Activated T-helper 17 cell treated with anti-CD3 and anti-CD28 coated beads, Interleukin-2, amount 50 U/mL, for 72 hours (primary cell): ENCODE measurements around the gene HSDL1. TPM values are rescaled to one million over a fixed set of nuclear protein-coding genes. Genes with fewer than 3 reads are reported as not detected.
"Not testable (repeated sequence)": the region's sequence is repeated elsewhere in the genome, so short reads cannot be mapped to it uniquely, and the experiment has no call there.

Experiments
- ATAC-seq: fragments of 150-1000 bp; cut with Tn5 transposase; replicated peaks from 2 replicates; pipeline ENCODE4 v1.10.0; 2021; ENCODE audit warnings: mild to moderate bottlenecking, moderate library complexity
- H3K27ac Mint-ChIP-seq: one replicate; pipeline ENCODE4 v1.8.0; 2022; ENCODE audit warnings: mixed read lengths
- H3K27me3 Mint-ChIP-seq: one replicate; pipeline ENCODE4 v1.8.0; 2022; ENCODE audit warnings: mixed read lengths
- H3K36me3 Mint-ChIP-seq: one replicate; pipeline ENCODE4 v1.8.0; 2022; ENCODE audit warnings: low read depth, mild to moderate bottlenecking, mixed read lengths
- H3K4me1 Mint-ChIP-seq: one replicate; pipeline ENCODE4 v1.8.0; 2022; ENCODE audit warnings: mixed read lengths
- H3K4me3 Mint-ChIP-seq: one replicate; pipeline ENCODE4 v1.8.0; 2022; ENCODE audit warnings: mild to moderate bottlenecking, mixed read lengths
- H3K9me3 Mint-ChIP-seq: one replicate; pipeline ENCODE4 v1.8.0; 2022; ENCODE audit warnings: mixed read lengths
- total RNA-seq, 2 donors: library from RNA; stranded (reverse); gene quantifications; one replicate each; pipeline ENCODE4 v1.2.3, GENCODE V29; 2022

The HSDL1 gene
- total RNA-seq, 2 donors from 2014 or later: 9.9 to 14.6 TPM

GRCh38 chr16:84111949-84112348, 33.0 kb downstream of the HSDL1 start:
- Mint-ChIP-seq H3K4me1 (peaks cover 11% of the 10 kb centered on the region), H3K36me3 (peaks cover 41% of the 10 kb centered on the region)
- H3K27ac Mint-ChIP-seq, H3K4me3 Mint-ChIP-seq, H3K9me3 Mint-ChIP-seq, ATAC-seq, H3K27me3 Mint-ChIP-seq: not testable (repeated sequence)

GRCh38 chr16:84111525-84111924, 33.5 kb downstream of the HSDL1 start:
- H3K9me3 Mint-ChIP-seq: no peaks in the 10 kb centered on the region
- H3K27me3 Mint-ChIP-seq: no peaks in the 10 kb centered on the region
- no peak for ATAC-seq
- no peak overlapping the region for H3K4me3 Mint-ChIP-seq
- peak overlapping the region; percentile 69 for H3K27ac Mint-ChIP-seq
- H3K4me1 Mint-ChIP-seq: peaks cover 11% of the 10 kb centered on the region
- H3K36me3 Mint-ChIP-seq: peaks cover 45% of the 10 kb centered on the region

GRCh38 chr16:84110527-84110926, 34.5 kb downstream of the HSDL1 start:
- Mint-ChIP-seq H3K27me3 (no peaks in the 10 kb centered on the region), H3K36me3 (peaks cover 53% of the 10 kb centered on the region), H3K9me3 (no peaks in the 10 kb centered on the region), H3K4me3 (peak overlapping the region; percentile 15), H3K4me1 (peaks cover 15% of the 10 kb centered on the region), H3K27ac (peak overlapping the region; percentile 69)
- no peak for ATAC-seq

GRCh38 chr16:84109598-84110335, 35.2 kb downstream of the HSDL1 start:
- H3K36me3 Mint-ChIP-seq: peaks cover 57% of the 10 kb centered on the region
- peak; percentile 42 for ATAC-seq
- no peak overlapping the region for H3K27ac Mint-ChIP-seq
- H3K9me3 Mint-ChIP-seq: no peaks in the 10 kb centered on the region
- H3K27me3 Mint-ChIP-seq: no peaks in the 10 kb centered on the region
- peaks cover 20% of the 10 kb centered on the region for H3K4me1 Mint-ChIP-seq
- no peak overlapping the region for H3K4me3 Mint-ChIP-seq

- Mint-ChIP-seq H3K27me3 (no peaks in the 10 kb centered on the region), H3K36me3 (peaks cover 57% of the 10 kb centered on the region), H3K4me1 (peaks cover 23% of the 10 kb centered on the region), H3K9me3 (no peaks in the 10 kb centered on the region), H3K27ac (no peak overlapping the region), H3K4me3 (no peak overlapping the region)
- no peak for ATAC-seq
Measured at GRCh38 chr16:84107921-84108320, 37.1 kb downstream of the HSDL1 start.

GRCh38 chr16:84105948-84106740, 38.8 kb downstream of the HSDL1 start:
- Mint-ChIP-seq H3K36me3 (peaks cover 58% of the 10 kb centered on the region), H3K27ac (peak overlapping the region; percentile 79), H3K4me3 (no peak overlapping the region), H3K9me3 (no peaks in the 10 kb centered on the region), H3K4me1 (peaks cover 23% of the 10 kb centered on the region), H3K27me3 (no peaks in the 10 kb centered on the region)
- no peak for ATAC-seq

GRCh38 chr16:84105301-84105815, 39.6 kb downstream of the HSDL1 start:
- Mint-ChIP-seq H3K4me3 (no peak overlapping the region), H3K4me1 (peaks cover 16% of the 10 kb centered on the region), H3K36me3 (peaks cover 55% of the 10 kb centered on the region), H3K27ac (peak overlapping the region; percentile 79), H3K9me3 (no peaks in the 10 kb centered on the region), H3K27me3 (no peaks in the 10 kb centered on the region)
- ATAC-seq: no peak

GRCh38 chr16:84104231-84104630, 40.7 kb downstream of the HSDL1 start:
- Mint-ChIP-seq H3K4me3 (no peak overlapping the region), H3K4me1 (peaks cover 12% of the 10 kb centered on the region), H3K27me3 (no peaks in the 10 kb centered on the region), H3K36me3 (peaks cover 58% of the 10 kb centered on the region), H3K9me3 (no peaks in the 10 kb centered on the region), H3K27ac (no peak overlapping the region)
- ATAC-seq: no peak

GRCh38 chr16:84103678-84104077, 41.3 kb downstream of the HSDL1 start:
- H3K27ac Mint-ChIP-seq: peak overlapping the region; percentile 10
- no peaks in the 10 kb centered on the region for H3K27me3 Mint-ChIP-seq
- no peak overlapping the region for H3K4me3 Mint-ChIP-seq
- no peaks in the 10 kb centered on the region for H3K9me3 Mint-ChIP-seq
- no peak for ATAC-seq
- H3K36me3 Mint-ChIP-seq: peaks cover 58% of the 10 kb centered on the region
- H3K4me1 Mint-ChIP-seq: peaks cover 12% of the 10 kb centered on the region

GRCh38 chr16:84098939-84099338, 46.0 kb downstream of the HSDL1 start:
- ATAC-seq: no peak
- H3K4me1 Mint-ChIP-seq: peaks cover 3% of the 10 kb centered on the region
- H3K9me3 Mint-ChIP-seq: no peaks in the 10 kb centered on the region
- H3K27ac Mint-ChIP-seq: no peak overlapping the region
- H3K27me3 Mint-ChIP-seq: no peaks in the 10 kb centered on the region
- peaks cover 79% of the 10 kb centered on the region for H3K36me3 Mint-ChIP-seq
- H3K4me3 Mint-ChIP-seq: no peak overlapping the region

GRCh38 chr16:84096447-84097005, 48.5 kb downstream of the HSDL1 start:
- H3K27ac Mint-ChIP-seq: no peak overlapping the region
- H3K9me3 Mint-ChIP-seq: no peaks in the 10 kb centered on the region
- H3K4me3 Mint-ChIP-seq: no peak overlapping the region
- no peaks in the 10 kb centered on the region for H3K27me3 Mint-ChIP-seq
- no peaks in the 10 kb centered on the region for H3K4me1 Mint-ChIP-seq
- H3K36me3 Mint-ChIP-seq: peaks cover 96% of the 10 kb centered on the region
- no peak for ATAC-seq

- Mint-ChIP-seq H3K36me3 (peaks cover 99% of the 10 kb centered on the region), H3K9me3 (no peaks in the 10 kb centered on the region), H3K4me1 (no peaks in the 10 kb centered on the region), H3K4me3 (no peak overlapping the region), H3K27me3 (no peaks in the 10 kb centered on the region), H3K27ac (no peak overlapping the region)
- no peak for ATAC-seq
Measured at GRCh38 chr16:84095466-84095865, 49.5 kb downstream of the HSDL1 start.

- Mint-ChIP-seq H3K4me1 (peaks cover 8% of the 10 kb centered on the region), H3K9me3 (no peaks in the 10 kb centered on the region), H3K27ac (peak overlapping the region; percentile 38), H3K36me3 (peaks cover 100% of the 10 kb centered on the region), H3K4me3 (no peak overlapping the region), H3K27me3 (no peaks in the 10 kb centered on the region)
- no peak for ATAC-seq
Measured at GRCh38 chr16:84093879-84094270, 51.1 kb downstream of the HSDL1 start.

GRCh38 chr16:84093120-84093878, 51.7 kb downstream of the HSDL1 start:
- H3K9me3 Mint-ChIP-seq: no peaks in the 10 kb centered on the region
- peaks cover 14% of the 10 kb centered on the region for H3K4me1 Mint-ChIP-seq
- peak overlapping the region; percentile 38 for H3K27ac Mint-ChIP-seq
- no peak overlapping the region for H3K4me3 Mint-ChIP-seq
- peaks cover 100% of the 10 kb centered on the region for H3K36me3 Mint-ChIP-seq
- no peaks in the 10 kb centered on the region for H3K27me3 Mint-ChIP-seq
- ATAC-seq: no peak
